HCT116 (cell line): Measurements from ENCODE around the gene RFPL3. TPM values are rescaled to one million over a fixed set of nuclear protein-coding genes. Genes with fewer than 3 reads are reported as not detected.

Experiments used
- ATAC-seq: fragments of 200-7000 bp; cut with Tn5 transposase; 2 replicates; pipeline ENCODE4 v1.9.1; 2020; ENCODE audit warnings: mild to moderate bottlenecking, moderate library complexity
- BruUV-seq: library from RNA; stranded (reverse); fragments of 400-500 nt; replicated peaks from 2 replicates; lab custom pipeline; 2021; lab: Mats Ljungman, UMichigan
- CTCF ChIA-PET: fragments of 300-600 bp; sonication (Branson Sonifier 250); formaldehyde crosslinking; loops from one replicate; lab custom pipeline; 2021; ENCODE audit warnings: antibody characterized with exemption; lab: Charles Lee
- POLR2A ChIA-PET: fragments of 300-600, 350-600 bp; sonication (Branson Sonifier 250); formaldehyde crosslinking; loops from one replicate; lab custom pipeline; 2021; ENCODE audit warnings: antibody characterized with exemption; lab: Charles Lee
- RAD21 ChIA-PET, 2 experiments: fragments of 300-600 bp; sonication (Branson Sonifier 250); formaldehyde crosslinking; loops; one replicate each; lab custom pipeline; 2023; ENCODE audit warnings: low total read pairs in 2 of 2; ENCODE audit not compliant: uncharacterized antibody in 2 of 2, unreplicated experiment in 2 of 2, low non-redundant PET in 1 of 2; lab: Charles Lee
- DNase-seq: peaks from one replicate; pipeline ENCODE4 v3.0.0-alpha.2; 2010; ENCODE audit warnings: low read depth, low spot score
- H2AFZ ChIP-seq: fragments of 200-600 bp; shearing (Covaris generic), sonication (generic); 2 replicates; pipeline ENCODE4 v1.6.1; 2017; ENCODE audit warnings: low read depth, mixed run types, mixed read lengths, antibody characterized with exemption, low read length; ENCODE audit not compliant: poor library complexity, severe bottlenecking
- H3K27ac ChIP-seq: 2 replicates; pipeline ENCODE4 v1.5.1; 2012; ENCODE audit warnings: low read depth, low read length
- H3K27me3 ChIP-seq: fragments of 200-600 bp; sonication (generic); 2 replicates; pipeline ENCODE4 v1.6.1; 2016; ENCODE audit warnings: mixed run types, low read length, mixed read lengths; ENCODE audit not compliant: insufficient read depth
- H3K36me3 ChIP-seq, 2 experiments: fragments of 200-500 bp in 1 of 2; fragments of 200-600 bp in 1 of 2; sonication (Bioruptor generic) in 1 of 2; sonication (generic) in 1 of 2; 2 replicates each; pipeline versions ENCODE4 v1.5.1 to v1.6.1; 2014 to 2016; ENCODE audit warnings: low read length in 2 of 2, inconsistent platforms in 1 of 2, mixed read lengths in 1 of 2, mixed run types in 1 of 2; ENCODE audit not compliant: insufficient read depth in 2 of 2, control insufficient read depth in 1 of 2
- H3K4me1 ChIP-seq, 2 experiments: fragments of 200-600 bp in 1 of 2; sonication (generic) in 1 of 2; 2 replicates each; pipeline versions ENCODE4 v1.5.1 to v1.6.1; 2012 to 2017; ENCODE audit warnings: low read length in 2 of 2, inconsistent platforms in 1 of 2, mild to moderate bottlenecking in 1 of 2, mixed read lengths in 1 of 2, mixed run types in 1 of 2, moderate library complexity in 1 of 2; ENCODE audit not compliant: insufficient read depth in 2 of 2, control insufficient read depth in 1 of 2
- H3K4me2 ChIP-seq: fragments of 200-600 bp; sonication (generic); 2 replicates; pipeline ENCODE4 v1.6.1; 2017; ENCODE audit warnings: mixed run types, low read length, mixed read lengths
- H3K4me3 ChIP-seq, 2 experiments: fragments of 200-600 bp in 1 of 2; sonication (generic) in 1 of 2; replicated peaks in 1 of 2; 2 replicates each; pipeline ENCODE4 v1.5.1; 2011 to 2016; ENCODE audit warnings: low read length in 2 of 2, control low read depth in 1 of 2, low read depth in 1 of 2, mild to moderate bottlenecking in 1 of 2, mixed read lengths in 1 of 2, mixed run types in 1 of 2
- H3K79me2 ChIP-seq: fragments of 200-600 bp; sonication (generic); 2 replicates; pipeline ENCODE4 v1.6.1; 2017; ENCODE audit warnings: mild to moderate bottlenecking, mixed run types, low read length, moderate library complexity, mixed read lengths; ENCODE audit not compliant: insufficient read depth
- H3K9ac ChIP-seq: fragments of 200-600 bp; sonication (generic); 2 replicates; pipeline ENCODE4 v1.6.1; 2016; ENCODE audit warnings: low read length, mixed read lengths
- H3K9me2 ChIP-seq: fragments of 200-600 bp; sonication (generic), shearing (Covaris generic); 2 replicates; pipeline ENCODE4 v1.6.1; 2017; ENCODE audit warnings: mixed run types, mild to moderate bottlenecking, moderate library complexity; ENCODE audit not compliant: insufficient read depth
- H3K9me3 ChIP-seq, 2 experiments: fragments of 200-500 bp in 1 of 2; fragments of 200-600 bp in 1 of 2; sonication (Bioruptor generic) in 1 of 2; sonication (generic) in 1 of 2; 2 replicates each; pipeline ENCODE4 v1.6.1; 2014 to 2017; ENCODE audit warnings: low read length in 2 of 2, mixed read lengths in 2 of 2, inconsistent platforms in 1 of 2, low read depth in 1 of 2, mild to moderate bottlenecking in 1 of 2, mixed run types in 1 of 2, moderate library complexity in 1 of 2; ENCODE audit not compliant: control insufficient read depth in 1 of 2, insufficient read depth in 1 of 2
- H4K20me1 ChIP-seq: fragments of 200-600 bp; sonication (generic), shearing (Covaris generic); 2 replicates; pipeline ENCODE4 v1.6.1; 2017; ENCODE audit warnings: mixed run types, mild to moderate bottlenecking, moderate library complexity; ENCODE audit not compliant: insufficient read depth
- CEBPB ChIP-seq: IDR thresholded peaks from 2 replicates; pipeline ENCODE4 v1.6.1; 2012; ENCODE audit warnings: low read depth
- EZH2phosphoT487 ChIP-seq: fragments of 200-600 bp; IDR thresholded peaks from 2 replicates; pipeline ENCODE4 v1.6.1; 2018; ENCODE audit warnings: antibody characterized with exemption, borderline replicate concordance
- FOSL1 ChIP-seq: IDR thresholded peaks from 2 replicates; pipeline ENCODE4 v1.6.1; 2012; ENCODE audit warnings: low read depth
- JUND ChIP-seq: IDR thresholded peaks from 2 replicates; pipeline ENCODE4 v1.6.1; 2012
- MAX ChIP-seq: IDR thresholded peaks from 2 replicates; pipeline ENCODE4 v1.6.1; 2012
- POLR2AphosphoS5 ChIP-seq: IDR thresholded peaks from 2 replicates; pipeline ENCODE4 v1.6.1; 2011; ENCODE audit warnings: mild to moderate bottlenecking, low read depth, low read length, moderate library complexity
- REST ChIP-seq: IDR thresholded peaks from 2 replicates; pipeline ENCODE4 v1.6.1; 2012; ENCODE audit warnings: low read depth
- SIN3A ChIP-seq: IDR thresholded peaks from 2 replicates; pipeline ENCODE4 v1.6.1; 2012; ENCODE audit warnings: low read depth
- SP1 ChIP-seq: IDR thresholded peaks from 2 replicates; pipeline ENCODE4 v1.6.1; 2012; ENCODE audit warnings: low read depth
- SRF ChIP-seq: IDR thresholded peaks from 2 replicates; pipeline ENCODE4 v1.6.1; 2012; ENCODE audit warnings: low read depth
- TCF7L2 ChIP-seq: IDR thresholded peaks from 2 replicates; pipeline ENCODE4 v1.7.0; 2011; ENCODE audit warnings: borderline replicate concordance, inconsistent platforms; ENCODE audit not compliant: insufficient read depth, insufficient read length; ENCODE audit errors: extremely low read depth
- ZBTB33 ChIP-seq: IDR thresholded peaks from 2 replicates; pipeline ENCODE4 v1.6.1; 2011; ENCODE audit warnings: mild to moderate bottlenecking, low read length, moderate library complexity; ENCODE audit not compliant: insufficient replicate concordance; ENCODE audit errors: extremely low read depth
- intact Hi-C: fragments of 100-400 bp; cut with micrococcal nuclease; formaldehyde crosslinking; loops from 2 replicates; pipeline ENCODE4 v1.10.0; 2022
- total RNA-seq: library from RNA; stranded (reverse); gene quantifications from one replicate; pipeline ENCODE4 v1.2.1, GENCODE V29; 2021; ENCODE audit not compliant: unreplicated experiment

The RFPL3 gene
- total RNA-seq, 1 experiment from 2014 or later, result not detected

- ChIA-PET POLR2A (no interaction called here), CTCF (no interaction called here), RAD21 (no interaction called here)
- no peak for DNase-seq
- Histone ChIP-seq H3K79me2 (no peaks in the 10 kb centered on the region), H3K4me1 (no peaks in the 10 kb centered on the region), H3K9me3 (no peaks in the 10 kb centered on the region), H3K27ac (no peak overlapping the region), H2AFZ (no peak overlapping the region), H3K27me3 (no peaks in the 10 kb centered on the region), H3K9me2 (no peaks in the 10 kb centered on the region), H3K9ac (no peak overlapping the region), H3K4me3 (no peak overlapping the region), H3K36me3 (no peaks in the 10 kb centered on the region), H4K20me1 (no peaks in the 10 kb centered on the region), H3K4me2 (no peak overlapping the region)
- TF ChIP-seq JUND, result no peak
- no peak for TF ChIP-seq EZH2phosphoT487
- no peak for TF ChIP-seq TCF7L2
- no peak for TF ChIP-seq SIN3A
- no peak for TF ChIP-seq POLR2AphosphoS5
- no peak for TF ChIP-seq MAX
- TF ChIP-seq REST, result no peak
- no peak for TF ChIP-seq ZBTB33
- no peak for TF ChIP-seq CEBPB
- TF ChIP-seq SP1, result no peak
- TF ChIP-seq SRF, result no peak
- TF ChIP-seq FOSL1, result no peak
- BruUV-seq, result no TSS peak
- intact Hi-C loops, result no loop called here
- no peak for ATAC-seq
Observed at GRCh38 chr22:32333141-32333768, 24.4 kb upstream of the RFPL3 start.
